SK-N-SH (cell line): ENCODE results near the gene CAND1. TPM values are rescaled to one million over a fixed set of nuclear protein-coding genes. Genes with fewer than 3 reads are reported as not detected.

Experiments used
- CTCF ChIA-PET: fragments of 300-600, 350-600 bp; formaldehyde crosslinking; extraction: SDS; loops from one replicate; lab custom pipeline; 2021; lab: Yijun Ruan, JAX
- POLR2A ChIA-PET: fragments of 350-600 bp; sonication (Branson Sonifier 250); formaldehyde crosslinking; extraction: SDS; loops from one replicate; lab custom pipeline; 2020; ENCODE audit warnings: antibody characterized with exemption, inconsistent platforms; lab: Yijun Ruan, JAX
- DNase-seq: peaks from one replicate; pipeline ENCODE4 v3.0.0; 2012
- H2AFZ ChIP-seq: fragments of 200-600 bp; sonication (generic); 2 replicates; pipeline ENCODE4 v1.8.1; 2016; ENCODE audit warnings: antibody characterized with exemption, mild to moderate bottlenecking, low read depth
- H3F3A ChIP-seq: fragments of 200-600 bp; sonication (generic); replicated peaks from 2 replicates; pipeline ENCODE3; 2016; ENCODE audit warnings: antibody characterized with exemption, mild to moderate bottlenecking; ENCODE audit not compliant: insufficient read depth
- H3K27ac ChIP-seq, 2 experiments: fragments of 200-500 bp in 1 of 2; fragments of 200-600 bp in 1 of 2; sonication (Bioruptor generic) in 1 of 2; sonication (generic), shearing (Covaris generic) in 1 of 2; 2 replicates each; pipeline versions ENCODE4 v1.5.1 to v1.6.1; 2014 to 2016; ENCODE audit warnings: low read depth in 2 of 2, inconsistent platforms in 1 of 2, low read length in 1 of 2, mild to moderate bottlenecking in 1 of 2, mixed read lengths in 1 of 2
- H3K27me3 ChIP-seq: fragments of 200-600 bp; sonication (generic), shearing (Covaris generic); 2 replicates; pipeline ENCODE4 v1.6.1; 2016; ENCODE audit warnings: mixed run types; ENCODE audit not compliant: insufficient read depth
- H3K36me3 ChIP-seq, 2 experiments: fragments of 200-500 bp in 1 of 2; fragments of 200-600 bp in 1 of 2; sonication (Bioruptor generic) in 1 of 2; sonication (generic) in 1 of 2; replicated peaks in 1 of 2; 2 replicates each; pipeline versions ENCODE3 to v1.5.1; 2014 to 2016; ENCODE audit warnings: low read length in 1 of 2, mild to moderate bottlenecking in 1 of 2; ENCODE audit not compliant: insufficient read depth in 2 of 2, control insufficient read depth in 1 of 2
- H3K4me1 ChIP-seq, 2 experiments: fragments of 200-500 bp in 1 of 2; fragments of 200-600 bp in 1 of 2; sonication (Bioruptor generic) in 1 of 2; sonication (generic), shearing (Covaris generic) in 1 of 2; 2 replicates each; pipeline versions ENCODE4 v1.5.1 to v1.6.1; 2014 to 2016; ENCODE audit warnings: low read depth in 1 of 2, low read length in 1 of 2, mixed run types in 1 of 2; ENCODE audit not compliant: insufficient read depth in 2 of 2, control insufficient read depth in 1 of 2
- H3K4me2 ChIP-seq: fragments of 200-600 bp; sonication (generic), shearing (Covaris generic); 2 replicates; pipeline ENCODE4 v1.6.1; 2017; ENCODE audit warnings: mixed run types
- H3K4me3 ChIP-seq, 2 experiments: fragments of 200-500 bp in 1 of 2; fragments of 200-600 bp in 1 of 2; sonication (Bioruptor generic) in 1 of 2; sonication (generic), shearing (Covaris generic) in 1 of 2; 2 replicates each; pipeline versions ENCODE4 v1.5.1 to v1.8.1; 2014 to 2016; ENCODE audit warnings: low read depth in 2 of 2, inconsistent platforms in 1 of 2, low read length in 1 of 2, mild to moderate bottlenecking in 1 of 2, mixed read lengths in 1 of 2, moderate library complexity in 1 of 2
- H3K79me2 ChIP-seq: fragments of 200-600 bp; sonication (generic); 2 replicates; pipeline ENCODE4 v1.8.1; 2017; ENCODE audit warnings: mild to moderate bottlenecking; ENCODE audit not compliant: insufficient read depth
- H3K9ac ChIP-seq: fragments of 200-600 bp; sonication (generic); 2 replicates; pipeline ENCODE4 v1.6.1; 2017; ENCODE audit warnings: mixed run types
- H3K9me2 ChIP-seq: fragments of 200-600 bp; sonication (generic); 2 replicates; pipeline ENCODE4 v1.6.1; 2017; ENCODE audit warnings: mixed run types
- H3K9me3 ChIP-seq: fragments of 200-600 bp; sonication (generic); 2 replicates; pipeline ENCODE4 v1.6.1; 2017; ENCODE audit warnings: mixed run types, mild to moderate bottlenecking, moderate library complexity
- H4K20me1 ChIP-seq: fragments of 200-600 bp; sonication (generic); 2 replicates; pipeline ENCODE4 v1.6.1; 2017; ENCODE audit warnings: mild to moderate bottlenecking, mixed run types; ENCODE audit not compliant: insufficient read depth
- ELF1 ChIP-seq: IDR thresholded peaks from 2 replicates; pipeline ENCODE4 v1.4.0; 2012
- EP300 ChIP-seq, 2 experiments: IDR thresholded peaks; 2 replicates each; pipeline versions ENCODE4 v1.4.0 to v1.6.1; 2012; ENCODE audit warnings: borderline replicate concordance in 1 of 2, low read depth in 1 of 2, low read length in 1 of 2
- EZH2phosphoT487 ChIP-seq: fragments of 200-600 bp; sonication (generic); IDR thresholded peaks from 2 replicates; pipeline ENCODE4 v1.6.1; 2017; ENCODE audit warnings: low read depth, mixed run types, mild to moderate bottlenecking, antibody characterized with exemption, moderate library complexity, borderline replicate concordance
- FOSL2 ChIP-seq: IDR thresholded peaks from 2 replicates; pipeline ENCODE4 v1.4.0; 2012; ENCODE audit warnings: low read depth, mild to moderate bottlenecking, moderate library complexity, borderline replicate concordance
- GATA2 ChIP-seq: sonication (generic); formaldehyde crosslinking; IDR thresholded peaks from 2 replicates; pipeline ENCODE4 v1.5.0; 2020; ENCODE audit warnings: mild to moderate bottlenecking, missing genetic modification reagents
- MEF2A ChIP-seq: IDR thresholded peaks from 2 replicates; pipeline ENCODE4 v1.4.0; 2012; ENCODE audit warnings: low read depth, borderline replicate concordance
- NRF1 ChIP-seq: IDR thresholded peaks from 2 replicates; pipeline ENCODE4 v1.6.1; 2012; ENCODE audit warnings: low read depth, mild to moderate bottlenecking, low read length
- POLR2AphosphoS5 ChIP-seq: IDR thresholded peaks from 2 replicates; pipeline ENCODE4 v1.6.1; 2012; ENCODE audit warnings: low read depth, low read length
- RCOR1 ChIP-seq: fragments of 150-350 bp; IDR thresholded peaks from 2 replicates; pipeline ENCODE4 v1.6.1; 2017; ENCODE audit warnings: antibody characterized with exemption, low read length
- REST ChIP-seq: IDR thresholded peaks from 2 replicates; pipeline ENCODE4 v1.6.1; 2012; ENCODE audit warnings: mild to moderate bottlenecking, low read depth, low read length, moderate library complexity
- SIN3A ChIP-seq: IDR thresholded peaks from 2 replicates; pipeline ENCODE4 v1.6.1; 2012; ENCODE audit warnings: low read depth, mild to moderate bottlenecking, low read length, moderate library complexity, borderline replicate concordance
- SMC3 ChIP-seq: IDR thresholded peaks from 2 replicates; pipeline ENCODE4 v1.6.1; 2012; ENCODE audit warnings: low read depth, low read length, improper control_type of control experiment
- TAF1 ChIP-seq: IDR thresholded peaks from 2 replicates; pipeline ENCODE4 v1.6.1; 2012; ENCODE audit warnings: low read depth, mild to moderate bottlenecking, low read length, moderate library complexity, borderline replicate concordance
- TEAD4 ChIP-seq: IDR thresholded peaks from 2 replicates; pipeline ENCODE4 v1.4.0; 2012; ENCODE audit warnings: mild to moderate bottlenecking, borderline replicate concordance; ENCODE audit not compliant: insufficient read depth
- USF1 ChIP-seq: IDR thresholded peaks from 2 replicates; pipeline ENCODE4 v1.4.0; 2012; ENCODE audit warnings: low read depth, borderline replicate concordance
- WGBS: methylation state at CpG from one replicate; pipeline ENCODE4 v1.1.6; 2017; ENCODE audit warnings: low lambda C conversion rate; 5-methylcytosine and 5-hydroxymethylcytosine counted together
- polyA plus RNA-seq, 3 experiments: library from polyadenylated mRNA; depleted of rRNA; stranded (reverse); fragments of >200 nt; gene quantifications; 2 replicates each; pipeline ENCODE4 v1.2.3, GENCODE V29; 2012
- TF ChIP-seq, protein P1 (sequence below): IDR thresholded peaks from 2 replicates; pipeline ENCODE4 v1.4.0; 2012; ENCODE audit warnings: low read depth, borderline replicate concordance

Gene CAND1
- polyA plus RNA-seq, 1 of the 3 experiments (the other 2 are of a cell fraction), result 17.4 TPM

- no peak overlapping the region for H3K27ac ChIP-seq
- H4K20me1 ChIP-seq, result no peaks in the 10 kb centered on the region
- ChIA-PET POLR2A (no interaction called here), CTCF (interaction anchor here (1.2 kb wide), 1 partner anchor 24 kb away, joined by 3 read pairs; no protein-coding TSS in a partner anchor)
- H2AFZ ChIP-seq, result no peak overlapping the region
- 0 out of 2 replicates have a peak, but pooled peaks cover under 1% of the 10 kb centered on the region for H3K9me2 ChIP-seq
- no peak overlapping the region for H3K4me2 ChIP-seq
- no peak overlapping the region for H3K4me3 ChIP-seq
- H3K36me3 ChIP-seq, result no peaks in the 10 kb centered on the region
- H3K9me3 ChIP-seq, result no peaks in the 10 kb centered on the region
- no peaks in the 10 kb centered on the region for H3K79me2 ChIP-seq
- H3K27me3 ChIP-seq, result no peaks in the 10 kb centered on the region
- H3K4me1 ChIP-seq, result no peaks in the 10 kb centered on the region
- no peak for TF ChIP-seq GATA2 (CRISPR knock-in tag)
- H3K9ac ChIP-seq, result no peak overlapping the region
- no peak for DNase-seq
- no peaks in the 10 kb centered on the region for H3F3A ChIP-seq
Observed at GRCh38 chr12:67331828-67332227, 62.7 kb downstream of the CAND1 start.

GRCh38 chr12:67333649-67334048, 64.5 kb downstream of the CAND1 start:
- no peak overlapping the region for H2AFZ ChIP-seq
- H3F3A ChIP-seq, result no peaks in the 10 kb centered on the region
- ChIA-PET POLR2A (no interaction called here), CTCF (no interaction called here)
- no peak overlapping the region for H3K4me3 ChIP-seq
- no peak overlapping the region for H3K4me2 ChIP-seq
- no peak for DNase-seq
- no peak overlapping the region for H3K9ac ChIP-seq
- H3K27ac ChIP-seq, result no peak overlapping the region
- H3K9me2 ChIP-seq, result 0 out of 2 replicates have a peak, but pooled peaks cover 2% of the 10 kb centered on the region
- TF ChIP-seq, protein P1, sequence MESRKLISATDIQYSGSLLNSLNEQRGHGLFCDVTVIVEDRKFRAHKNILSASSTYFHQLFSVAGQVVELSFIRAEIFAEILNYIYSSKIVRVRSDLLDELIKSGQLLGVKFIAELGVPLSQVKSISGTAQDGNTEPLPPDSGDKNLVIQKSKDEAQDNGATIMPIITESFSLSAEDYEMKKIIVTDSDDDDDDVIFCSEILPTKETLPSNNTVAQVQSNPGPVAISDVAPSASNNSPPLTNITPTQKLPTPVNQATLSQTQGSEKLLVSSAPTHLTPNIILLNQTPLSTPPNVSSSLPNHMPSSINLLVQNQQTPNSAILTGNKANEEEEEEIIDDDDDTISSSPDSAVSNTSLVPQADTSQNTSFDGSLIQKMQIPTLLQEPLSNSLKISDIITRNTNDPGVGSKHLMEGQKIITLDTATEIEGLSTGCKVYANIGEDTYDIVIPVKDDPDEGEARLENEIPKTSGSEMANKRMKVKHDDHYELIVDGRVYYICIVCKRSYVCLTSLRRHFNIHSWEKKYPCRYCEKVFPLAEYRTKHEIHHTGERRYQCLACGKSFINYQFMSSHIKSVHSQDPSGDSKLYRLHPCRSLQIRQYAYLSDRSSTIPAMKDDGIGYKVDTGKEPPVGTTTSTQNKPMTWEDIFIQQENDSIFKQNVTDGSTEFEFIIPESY, result no peak
- TF ChIP-seq GATA2 (CRISPR knock-in tag) (no peak), TAF1 (no peak), SMC3 (no peak), ELF1 (no peak), FOSL2 (no peak), POLR2AphosphoS5 (no peak), TEAD4 (no peak), EZH2phosphoT487 (no peak), RCOR1 (no peak)
- no peaks in the 10 kb centered on the region for H3K79me2 ChIP-seq
- no peaks in the 10 kb centered on the region for H3K27me3 ChIP-seq
- H3K9me3 ChIP-seq, result peaks cover 7% of the 10 kb centered on the region; the same call in 1 of the 2 replicates
- peaks cover 0 to 3% of the 10 kb centered on the region in 2 experiments for H3K36me3 ChIP-seq
- no peaks in the 10 kb centered on the region for H4K20me1 ChIP-seq
- H3K4me1 ChIP-seq, result no peaks in the 10 kb centered on the region
- 18% methylated on average over 1 of the region's 1 CpG for WGBS

GRCh38 chr12:67338426-67338825, 69.3 kb downstream of the CAND1 start:
- Histone ChIP-seq H3K9me2 (0 out of 2 replicates have a peak, but pooled peaks cover 2% of the 10 kb centered on the region), H3K9me3 (peaks cover 13% of the 10 kb centered on the region; the same call in 1 of the 2 replicates), H3K4me2 (no peak overlapping the region), H3K27ac (no peak overlapping the region), H3K36me3 (peaks cover 0 to 3% of the 10 kb centered on the region in 2 experiments), H3K4me1 (no peaks in the 10 kb centered on the region), H3K4me3 (no peak overlapping the region), H2AFZ (no peak overlapping the region), H3F3A (no peaks in the 10 kb centered on the region), H3K79me2 (no peaks in the 10 kb centered on the region), H4K20me1 (no peaks in the 10 kb centered on the region), H3K27me3 (no peaks in the 10 kb centered on the region), H3K9ac (no peak overlapping the region)
- ChIA-PET CTCF (no interaction called here), POLR2A (no interaction called here)
- DNase-seq, result no peak
- TF ChIP-seq EP300 (IDR thresholded peaks at IDR 0.05; ENCODE audit: borderline replicate concordance in 1 of 2, low read depth in 1 of 2, low read length in 1 of 2), result no peak
- TF ChIP-seq NRF1, result no peak
- no peak for TF ChIP-seq GATA2 (CRISPR knock-in tag)
- no peak for TF ChIP-seq USF1
- no peak for TF ChIP-seq MEF2A
- no peak for TF ChIP-seq REST
- no peak for TF ChIP-seq SIN3A
